Type B pancreatic cell (in vitro differentiated cells): Measurements from ENCODE around the gene CPN2. TPM values are rescaled to one million over a fixed set of nuclear protein-coding genes. Genes with fewer than 3 reads are reported as not detected.

Experiments used
- DNase-seq: peaks from one replicate; pipeline ENCODE4 v3.0.0; 2021; ENCODE audit warnings: mixed read lengths; ENCODE audit not compliant: unreplicated experiment; ENCODE audit errors: extremely low spot score
- H3K27ac Mint-ChIP-seq: 2 replicates; pipeline ENCODE4 v1.8.0; 2021; ENCODE audit warnings: mild to moderate bottlenecking, mixed read lengths
- H3K27me3 Mint-ChIP-seq: 2 replicates; pipeline ENCODE4 v1.8.0; 2021; ENCODE audit warnings: mixed read lengths
- H3K36me3 Mint-ChIP-seq: 2 replicates; pipeline ENCODE4 v1.8.0; 2021; ENCODE audit warnings: mixed read lengths
- H3K4me1 Mint-ChIP-seq: one replicate; pipeline ENCODE4 v1.8.0; 2021; ENCODE audit warnings: mixed read lengths; ENCODE audit not compliant: unreplicated experiment
- H3K4me3 Mint-ChIP-seq: 2 replicates; pipeline ENCODE4 v1.8.0; 2021; ENCODE audit warnings: mild to moderate bottlenecking, mixed read lengths
- H3K9me3 Mint-ChIP-seq: 2 replicates; pipeline ENCODE4 v1.8.0; 2021; ENCODE audit warnings: mixed read lengths
- total RNA-seq: library from RNA; stranded (reverse); gene quantifications from 2 replicates; pipeline ENCODE4 v1.2.1, GENCODE V29; 2021; ENCODE audit warnings: low replicate concordance
- TF ChIP-seq, protein P1 (sequence below): fragments of 200-600 bp; sonication (generic); conservative IDR thresholded peaks from 2 replicates; pipeline ENCODE4 v1.5.0; 2021; ENCODE audit warnings: antibody characterized with exemption, mild to moderate bottlenecking

The CPN2 gene
- total RNA-seq, 1 donor from 2014 or later: not detected

DNA sequence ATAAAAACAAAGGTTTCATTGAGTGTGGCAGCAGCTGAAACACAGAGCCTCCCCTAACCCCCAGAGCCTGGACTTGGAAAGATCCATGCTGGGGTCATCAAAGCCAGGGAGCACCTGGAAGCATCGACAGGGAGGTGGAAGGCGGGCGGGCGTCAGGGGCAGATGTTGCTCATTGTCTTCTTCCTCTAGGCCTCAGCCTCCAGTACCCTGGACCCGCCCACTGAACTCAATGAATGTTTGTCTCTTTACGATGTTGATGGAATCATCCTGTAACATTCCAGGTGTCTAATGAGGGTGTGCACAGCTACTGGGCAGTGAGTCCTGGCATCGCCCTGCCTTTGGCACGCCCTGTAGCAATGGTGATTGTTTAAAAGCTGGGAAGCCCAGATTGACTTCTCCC is 38.1 kb upstream of the CPN2 start:
- peaks cover 10% of the 10 kb centered on the region for H3K4me1 Mint-ChIP-seq
- no peaks in the 10 kb centered on the region for H3K36me3 Mint-ChIP-seq
- no peak for DNase-seq
- H3K27ac Mint-ChIP-seq: no peak overlapping the region
- H3K9me3 Mint-ChIP-seq: peaks cover 18% of the 10 kb centered on the region
- peaks cover 11% of the 10 kb centered on the region for H3K27me3 Mint-ChIP-seq
- TF ChIP-seq, protein P1, sequence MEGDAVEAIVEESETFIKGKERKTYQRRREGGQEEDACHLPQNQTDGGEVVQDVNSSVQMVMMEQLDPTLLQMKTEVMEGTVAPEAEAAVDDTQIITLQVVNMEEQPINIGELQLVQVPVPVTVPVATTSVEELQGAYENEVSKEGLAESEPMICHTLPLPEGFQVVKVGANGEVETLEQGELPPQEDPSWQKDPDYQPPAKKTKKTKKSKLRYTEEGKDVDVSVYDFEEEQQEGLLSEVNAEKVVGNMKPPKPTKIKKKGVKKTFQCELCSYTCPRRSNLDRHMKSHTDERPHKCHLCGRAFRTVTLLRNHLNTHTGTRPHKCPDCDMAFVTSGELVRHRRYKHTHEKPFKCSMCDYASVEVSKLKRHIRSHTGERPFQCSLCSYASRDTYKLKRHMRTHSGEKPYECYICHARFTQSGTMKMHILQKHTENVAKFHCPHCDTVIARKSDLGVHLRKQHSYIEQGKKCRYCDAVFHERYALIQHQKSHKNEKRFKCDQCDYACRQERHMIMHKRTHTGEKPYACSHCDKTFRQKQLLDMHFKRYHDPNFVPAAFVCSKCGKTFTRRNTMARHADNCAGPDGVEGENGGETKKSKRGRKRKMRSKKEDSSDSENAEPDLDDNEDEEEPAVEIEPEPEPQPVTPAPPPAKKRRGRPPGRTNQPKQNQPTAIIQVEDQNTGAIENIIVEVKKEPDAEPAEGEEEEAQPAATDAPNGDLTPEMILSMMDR: no peak
- H3K4me3 Mint-ChIP-seq: no peak overlapping the region

DNA sequence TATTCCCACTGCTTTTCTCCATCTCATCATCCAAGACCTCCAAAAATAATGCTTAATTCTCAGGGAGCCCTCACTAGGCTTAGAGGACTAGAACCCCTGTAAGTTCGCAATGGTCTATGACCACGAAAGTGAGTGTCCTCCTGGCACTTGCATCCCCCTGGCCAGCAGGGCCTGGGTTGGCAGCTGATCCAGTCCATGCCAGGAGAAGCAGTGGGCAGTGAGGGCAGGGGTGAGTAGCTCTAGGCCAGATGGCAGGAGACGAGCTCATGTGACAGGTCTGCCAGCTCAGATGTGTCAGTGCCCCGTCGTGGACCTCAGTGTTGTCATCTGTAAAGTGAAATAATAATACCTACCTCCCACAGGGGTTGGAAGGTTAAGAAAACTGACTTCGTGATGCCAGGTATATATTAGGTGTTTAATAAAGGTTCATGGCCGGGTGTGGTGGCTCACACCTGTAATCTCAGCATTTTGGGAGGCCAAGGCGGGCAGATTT is 36.8 kb upstream of the CPN2 start:
- peaks cover 18% of the 10 kb centered on the region for H3K9me3 Mint-ChIP-seq
- no peak overlapping the region for H3K27ac Mint-ChIP-seq

DNA sequence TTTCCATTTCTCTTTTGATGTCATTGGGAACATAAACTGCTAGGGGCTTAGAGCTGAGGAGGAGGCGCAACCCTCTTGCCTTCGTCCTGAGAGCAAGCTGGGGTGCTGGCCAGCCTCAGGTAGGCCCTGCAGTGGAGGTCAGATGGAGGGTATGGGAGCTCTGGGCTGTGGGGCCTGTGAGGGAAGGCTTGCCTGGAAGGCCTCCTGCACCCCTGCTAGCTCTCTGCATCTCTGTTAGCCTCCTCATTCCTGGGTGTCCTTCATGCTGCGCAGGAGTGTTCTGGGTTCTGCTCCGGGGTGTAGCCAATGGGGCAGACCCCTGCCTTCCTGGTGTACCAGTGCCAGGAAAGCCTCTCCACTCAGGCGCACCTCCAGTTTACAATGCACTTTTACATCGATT is 36.1 kb upstream of the CPN2 start:
- peak; percentile 58 for DNase-seq
- H3K27me3 Mint-ChIP-seq: peaks cover 11% of the 10 kb centered on the region
- H3K4me1 Mint-ChIP-seq: peaks cover 15% of the 10 kb centered on the region
- no peak overlapping the region for H3K4me3 Mint-ChIP-seq
- H3K27ac Mint-ChIP-seq: no peak overlapping the region
- TF ChIP-seq, protein P1: no peak
- no peaks in the 10 kb centered on the region for H3K36me3 Mint-ChIP-seq
- peaks cover 18% of the 10 kb centered on the region for H3K9me3 Mint-ChIP-seq

More for the DNA sequence above, 36.8 kb upstream of the CPN2 start:
- H3K4me1 Mint-ChIP-seq: peaks cover 10% of the 10 kb centered on the region
- no peak overlapping the region for H3K4me3 Mint-ChIP-seq
- TF ChIP-seq, protein P1: no peak
- peaks cover 11% of the 10 kb centered on the region for H3K27me3 Mint-ChIP-seq
- no peaks in the 10 kb centered on the region for H3K36me3 Mint-ChIP-seq
- DNase-seq: no peak

DNA sequence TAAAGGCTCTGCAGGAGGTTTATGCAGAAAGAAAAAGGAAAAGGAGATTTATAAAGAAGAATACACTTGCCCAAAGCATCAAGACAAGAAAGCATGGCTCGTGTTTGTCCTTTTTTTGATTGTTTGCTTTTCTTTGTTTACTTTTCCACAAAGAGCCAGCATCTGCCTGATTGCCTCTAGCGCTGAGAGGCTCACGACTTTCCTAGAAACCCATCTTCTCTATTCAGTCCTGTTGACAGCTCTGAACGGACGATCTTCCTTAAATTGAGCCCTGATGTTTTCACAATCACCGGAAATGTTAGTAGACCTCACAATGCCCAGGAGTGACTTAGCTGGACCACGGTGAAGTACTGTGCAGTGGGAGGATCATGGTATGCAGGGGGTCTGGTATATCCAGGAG is 35.5 kb upstream of the CPN2 start:
- Mint-ChIP-seq H3K27ac (no peak overlapping the region), H3K9me3 (peaks cover 18% of the 10 kb centered on the region), H3K4me1 (peaks cover 15% of the 10 kb centered on the region), H3K4me3 (no peak overlapping the region), H3K36me3 (no peaks in the 10 kb centered on the region), H3K27me3 (peaks cover 11% of the 10 kb centered on the region)
- peak; percentile 6 for DNase-seq
- TF ChIP-seq, protein P1: no peak

DNA sequence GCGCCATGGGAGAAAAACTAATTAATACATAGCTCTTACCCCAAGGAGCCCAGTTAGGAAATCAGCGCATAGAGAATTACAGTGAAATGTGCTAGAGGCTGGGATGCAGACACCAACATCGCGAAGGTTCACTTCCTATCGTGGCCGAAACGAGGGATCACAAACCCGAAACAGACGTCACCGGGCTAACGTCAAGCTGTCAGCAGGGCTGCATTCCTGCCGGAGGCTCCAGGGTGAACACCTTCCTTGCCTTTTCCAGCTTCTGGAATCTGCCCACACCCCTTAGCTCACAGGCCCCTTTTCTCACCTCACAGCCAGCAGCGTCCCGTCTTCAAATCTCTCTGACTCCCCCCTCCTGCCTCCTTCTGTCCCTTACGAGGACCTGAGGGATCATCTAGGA is 34.9 kb upstream of the CPN2 start:
- H3K4me1 Mint-ChIP-seq: peaks cover 15% of the 10 kb centered on the region
- TF ChIP-seq, protein P1: no peak
- no peak overlapping the region for H3K27ac Mint-ChIP-seq
- peaks cover 7% of the 10 kb centered on the region for H3K27me3 Mint-ChIP-seq
- H3K9me3 Mint-ChIP-seq: peaks cover 14% of the 10 kb centered on the region
- peak; percentile 47 for DNase-seq
- H3K4me3 Mint-ChIP-seq: no peak overlapping the region
- no peaks in the 10 kb centered on the region for H3K36me3 Mint-ChIP-seq

DNA sequence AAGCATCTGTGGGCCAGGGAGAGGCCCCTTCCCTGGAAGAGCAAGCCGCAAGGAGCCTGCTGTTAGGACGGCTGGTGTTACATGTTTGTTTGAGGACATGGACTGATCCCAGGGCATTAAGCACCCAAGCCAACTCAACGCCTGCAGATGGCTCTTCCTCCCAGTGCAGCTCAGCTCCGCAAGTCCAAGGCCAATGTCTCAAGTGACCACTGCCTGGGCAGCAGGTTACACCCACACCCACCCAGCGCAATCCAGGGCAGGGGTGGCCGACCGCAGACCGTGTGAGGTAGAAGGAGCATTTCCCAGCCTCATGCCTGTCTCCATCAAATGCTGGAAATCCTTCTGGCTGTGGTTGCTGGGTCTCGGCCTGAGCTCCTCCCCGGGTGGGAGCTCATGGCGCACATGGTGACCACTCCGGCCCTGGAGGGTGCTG is 33.5 kb upstream of the CPN2 start:
- peak; percentile 66 for DNase-seq
- TF ChIP-seq, protein P1: no peak
- Mint-ChIP-seq H3K27ac (no peak overlapping the region), H3K4me1 (peaks cover 15% of the 10 kb centered on the region), H3K4me3 (no peak overlapping the region), H3K27me3 (peaks cover 8% of the 10 kb centered on the region), H3K9me3 (no peaks in the 10 kb centered on the region), H3K36me3 (no peaks in the 10 kb centered on the region)
